Panc1 (cell line): ENCODE results near the gene STAP1. TPM values are rescaled to one million over a fixed set of nuclear protein-coding genes. Genes with fewer than 3 reads are reported as not detected.

ENCODE experiments used
- ATAC-seq: fragments of 200-7000 bp; cut with Tn5 transposase; 2 replicates; pipeline ENCODE4 v1.9.1; 2020; ENCODE audit warnings: mild to moderate bottlenecking, moderate library complexity
- BruUV-seq: library from RNA; stranded (reverse); fragments of 400-500 nt; replicated peaks from 2 replicates; lab custom pipeline; 2021; lab: Mats Ljungman, UMichigan
- CTCF ChIA-PET: fragments of 300-600 bp; sonication (Branson Sonifier 250); formaldehyde crosslinking; loops from one replicate; lab custom pipeline; 2022; ENCODE audit warnings: antibody characterized with exemption; lab: Charles Lee
- POLR2A ChIA-PET: fragments of 300-600 bp; sonication (Branson Sonifier 250); formaldehyde crosslinking; loops from one replicate; lab custom pipeline; 2022; ENCODE audit warnings: antibody characterized with exemption; lab: Charles Lee
- DNase-seq: peaks from one replicate; pipeline ENCODE4 v3.0.0-alpha.2; 2010; ENCODE audit warnings: low read depth, low spot score
- H3K27ac ChIP-seq: 2 replicates; pipeline ENCODE4 v1.5.1; 2011; ENCODE audit warnings: mild to moderate bottlenecking, low read length, inconsistent platforms
- H3K27me3 ChIP-seq: fragments of 200-500 bp; sonication (Bioruptor generic); 2 replicates; pipeline ENCODE4 v1.6.0; 2014; ENCODE audit warnings: low read length, inconsistent platforms; ENCODE audit not compliant: control insufficient read depth, insufficient read depth
- H3K36me3 ChIP-seq: fragments of 200-500 bp; sonication (Bioruptor generic); 2 replicates; pipeline ENCODE4 v1.5.1; 2014; ENCODE audit warnings: inconsistent platforms, mild to moderate bottlenecking, low read length, moderate library complexity; ENCODE audit not compliant: control insufficient read depth, insufficient read depth
- H3K4me1 ChIP-seq: 2 replicates; pipeline ENCODE4 v1.5.1; 2011; ENCODE audit warnings: inconsistent platforms, mild to moderate bottlenecking, low read length, moderate library complexity; ENCODE audit not compliant: control insufficient read depth, insufficient read depth
- H3K4me3 ChIP-seq, 2 experiments: 2 replicates each; pipeline ENCODE4 v1.5.1; 2011 to 2012; ENCODE audit warnings: low read depth in 2 of 2, low read length in 2 of 2, mild to moderate bottlenecking in 2 of 2, inconsistent platforms in 1 of 2, moderate library complexity in 1 of 2
- H3K9me3 ChIP-seq: fragments of 200-500 bp; sonication (Bioruptor generic); 2 replicates; pipeline ENCODE4 v1.5.1; 2014; ENCODE audit warnings: low read depth, mild to moderate bottlenecking, inconsistent platforms, low read length, moderate library complexity; ENCODE audit not compliant: control insufficient read depth, insufficient read depth
- CTCF ChIP-seq: fragments of 450-650 bp; IDR thresholded peaks from 2 replicates; pipeline ENCODE4 v1.5.1; 2017; ENCODE audit warnings: mild to moderate bottlenecking
- POLR2AphosphoS5 ChIP-seq: IDR thresholded peaks from 2 replicates; pipeline ENCODE4 v1.6.1; 2012; ENCODE audit warnings: mild to moderate bottlenecking, low read depth, low read length, moderate library complexity
- SIN3A ChIP-seq: IDR thresholded peaks from 2 replicates; pipeline ENCODE4 v1.6.1; 2012; ENCODE audit warnings: low read depth, mild to moderate bottlenecking, low read length, moderate library complexity, borderline replicate concordance; ENCODE audit not compliant: insufficient read depth
- TCF7L2 ChIP-seq: IDR thresholded peaks from 2 replicates; pipeline ENCODE4 v1.6.1; 2011; ENCODE audit warnings: mild to moderate bottlenecking, low read depth, low read length, inconsistent platforms
- in situ Hi-C: cut with HindIII; loops from 2 replicates; pipeline ENCODE4 v1.10.0; 2016; ENCODE audit warnings: low sequenced_read_pairs, low pct_unique_long_range_greater_than_20kb
- intact Hi-C: fragments of 100-400 bp; cut with micrococcal nuclease; formaldehyde crosslinking; loops from one replicate; pipeline ENCODE4 v1.10.0; 2022; ENCODE audit not compliant: unreplicated experiment
- total RNA-seq: library from RNA; stranded (reverse); gene quantifications from one replicate; pipeline ENCODE4 v1.2.1, GENCODE V29; 2021; ENCODE audit not compliant: unreplicated experiment
- TF ChIP-seq, protein P1 (sequence below), 2 experiments: IDR thresholded peaks; 2 replicates each; pipeline ENCODE4 v1.6.1; 2011 to 2012; ENCODE audit warnings: low read depth in 2 of 2, control low read depth in 1 of 2, low read length in 1 of 2, mild to moderate bottlenecking in 1 of 2, moderate library complexity in 1 of 2; ENCODE audit not compliant: insufficient read depth in 1 of 2

Gene STAP1
- total RNA-seq, 1 experiment from 2014 or later = not detected

DNA sequence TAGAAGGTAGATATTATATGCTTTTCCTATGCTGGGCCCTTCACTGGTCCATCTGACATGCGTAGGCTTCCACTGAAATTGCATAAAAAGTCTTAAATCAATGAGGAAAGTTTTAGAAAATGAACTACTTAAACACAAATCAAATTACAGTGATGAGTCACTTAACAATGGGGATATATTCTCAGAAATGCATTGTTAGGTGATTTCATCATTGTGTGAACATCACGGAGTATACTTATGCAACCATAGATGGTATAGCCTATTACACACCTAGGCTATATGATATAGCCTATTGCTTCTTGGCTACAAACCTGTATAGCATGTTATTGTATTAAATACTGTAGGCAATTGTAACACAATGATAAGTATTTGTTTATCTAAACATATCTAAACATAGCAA, 10.3 kb downstream of the STAP1 start:
- no peaks in the 10 kb centered on the region for H3K4me1 ChIP-seq
- BruUV-seq = no TSS peak
- POLR2A ChIA-PET = no interaction called here
- in situ Hi-C loops = no loop called here
- no peak overlapping the region for H3K4me3 ChIP-seq
- intact Hi-C loops = no loop called here
- H3K27me3 ChIP-seq = no peaks in the 10 kb centered on the region
- H3K27ac ChIP-seq = no peak overlapping the region
- H3K9me3 ChIP-seq = no peaks in the 10 kb centered on the region
- CTCF ChIA-PET = no interaction called here
- ATAC-seq = no peak
- no peaks in the 10 kb centered on the region for H3K36me3 ChIP-seq
- DNase-seq = no peak
- TF ChIP-seq, protein P1, sequence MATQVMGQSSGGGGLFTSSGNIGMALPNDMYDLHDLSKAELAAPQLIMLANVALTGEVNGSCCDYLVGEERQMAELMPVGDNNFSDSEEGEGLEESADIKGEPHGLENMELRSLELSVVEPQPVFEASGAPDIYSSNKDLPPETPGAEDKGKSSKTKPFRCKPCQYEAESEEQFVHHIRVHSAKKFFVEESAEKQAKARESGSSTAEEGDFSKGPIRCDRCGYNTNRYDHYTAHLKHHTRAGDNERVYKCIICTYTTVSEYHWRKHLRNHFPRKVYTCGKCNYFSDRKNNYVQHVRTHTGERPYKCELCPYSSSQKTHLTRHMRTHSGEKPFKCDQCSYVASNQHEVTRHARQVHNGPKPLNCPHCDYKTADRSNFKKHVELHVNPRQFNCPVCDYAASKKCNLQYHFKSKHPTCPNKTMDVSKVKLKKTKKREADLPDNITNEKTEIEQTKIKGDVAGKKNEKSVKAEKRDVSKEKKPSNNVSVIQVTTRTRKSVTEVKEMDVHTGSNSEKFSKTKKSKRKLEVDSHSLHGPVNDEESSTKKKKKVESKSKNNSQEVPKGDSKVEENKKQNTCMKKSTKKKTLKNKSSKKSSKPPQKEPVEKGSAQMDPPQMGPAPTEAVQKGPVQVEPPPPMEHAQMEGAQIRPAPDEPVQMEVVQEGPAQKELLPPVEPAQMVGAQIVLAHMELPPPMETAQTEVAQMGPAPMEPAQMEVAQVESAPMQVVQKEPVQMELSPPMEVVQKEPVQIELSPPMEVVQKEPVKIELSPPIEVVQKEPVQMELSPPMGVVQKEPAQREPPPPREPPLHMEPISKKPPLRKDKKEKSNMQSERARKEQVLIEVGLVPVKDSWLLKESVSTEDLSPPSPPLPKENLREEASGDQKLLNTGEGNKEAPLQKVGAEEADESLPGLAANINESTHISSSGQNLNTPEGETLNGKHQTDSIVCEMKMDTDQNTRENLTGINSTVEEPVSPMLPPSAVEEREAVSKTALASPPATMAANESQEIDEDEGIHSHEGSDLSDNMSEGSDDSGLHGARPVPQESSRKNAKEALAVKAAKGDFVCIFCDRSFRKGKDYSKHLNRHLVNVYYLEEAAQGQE (IDR thresholded peaks at IDR 0.05; ENCODE audit: insufficient read depth in 1 of 2, low read depth in 2 of 2, low read length in 1 of 2) = no peak
- no peak for TF ChIP-seq SIN3A
- no peak for TF ChIP-seq POLR2AphosphoS5
- TF ChIP-seq TCF7L2 = no peak
- no peak for TF ChIP-seq CTCF

DNA sequence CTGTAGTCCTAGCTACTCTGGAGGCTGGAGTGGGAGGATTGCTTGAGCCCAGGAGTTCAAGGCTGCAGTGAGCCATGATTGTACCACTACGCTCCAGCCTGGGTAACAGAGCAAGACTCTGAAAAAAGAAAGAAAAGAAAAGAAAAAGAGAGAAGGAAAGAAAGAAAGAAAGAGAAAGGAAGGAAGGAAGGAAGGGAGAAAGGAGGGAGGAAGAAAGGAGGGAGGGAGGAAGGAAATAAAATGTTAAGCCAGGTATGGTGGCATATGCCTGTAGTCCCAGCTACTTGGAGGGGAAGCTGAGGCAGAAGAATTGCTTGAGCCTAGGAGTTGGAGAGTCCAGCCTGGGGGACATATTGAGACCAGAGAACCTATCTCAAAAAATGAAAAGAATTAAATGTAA, 12.0 kb downstream of the STAP1 start:
- no peak for TF ChIP-seq SIN3A
- no TSS peak for BruUV-seq
- Histone ChIP-seq H3K27ac (no peak overlapping the region), H3K27me3 (no peaks in the 10 kb centered on the region), H3K4me3 (no peak overlapping the region), H3K36me3 (no peaks in the 10 kb centered on the region), H3K4me1 (no peaks in the 10 kb centered on the region), H3K9me3 (no peaks in the 10 kb centered on the region)
- DNase-seq (no peak), ATAC-seq (no peak)
- CTCF ChIA-PET = no interaction called here
- in situ Hi-C loops (no loop called here), intact Hi-C loops (no loop called here)
- POLR2A ChIA-PET = no interaction called here

GRCh38 chr4:67571975-67572374, 13.4 kb downstream of the STAP1 start:
- no peak overlapping the region for H3K4me3 ChIP-seq
- intact Hi-C loops (no loop called here), in situ Hi-C loops (no loop called here)
- H3K27ac ChIP-seq = no peak overlapping the region
- no peaks in the 10 kb centered on the region for H3K27me3 ChIP-seq
- ChIA-PET POLR2A (no interaction called here), CTCF (no interaction called here)
- H3K4me1 ChIP-seq = no peaks in the 10 kb centered on the region
- no TSS peak for BruUV-seq
- H3K9me3 ChIP-seq = no peaks in the 10 kb centered on the region
- no peak for ATAC-seq
- TF ChIP-seq SIN3A = no peak
- TF ChIP-seq POLR2AphosphoS5 = no peak
- TF ChIP-seq TCF7L2 = no peak
- TF ChIP-seq, protein P1 (IDR thresholded peaks at IDR 0.05; ENCODE audit: insufficient read depth in 1 of 2, low read depth in 2 of 2, low read length in 1 of 2) = no peak
- TF ChIP-seq CTCF = no peak
- no peaks in the 10 kb centered on the region for H3K36me3 ChIP-seq
- no peak for DNase-seq
